SK-N-SH (cell line): ENCODE results near the gene TGM5. TPM values are rescaled to one million over a fixed set of nuclear protein-coding genes. Genes with fewer than 3 reads are reported as not detected.

Source experiments
- CTCF ChIA-PET: fragments of 300-600, 350-600 bp; formaldehyde crosslinking; extraction: SDS; loops from one replicate; lab custom pipeline; 2021; lab: Yijun Ruan, JAX
- POLR2A ChIA-PET: fragments of 350-600 bp; sonication (Branson Sonifier 250); formaldehyde crosslinking; extraction: SDS; loops from one replicate; lab custom pipeline; 2020; ENCODE audit warnings: antibody characterized with exemption, inconsistent platforms; lab: Yijun Ruan, JAX
- DNase-seq: peaks from one replicate; pipeline ENCODE4 v3.0.0; 2012
- H2AFZ ChIP-seq: fragments of 200-600 bp; sonication (generic); 2 replicates; pipeline ENCODE4 v1.8.1; 2016; ENCODE audit warnings: antibody characterized with exemption, mild to moderate bottlenecking, low read depth
- H3F3A ChIP-seq: fragments of 200-600 bp; sonication (generic); replicated peaks from 2 replicates; pipeline ENCODE3; 2016; ENCODE audit warnings: antibody characterized with exemption, mild to moderate bottlenecking; ENCODE audit not compliant: insufficient read depth
- H3K27ac ChIP-seq, 2 experiments: fragments of 200-500 bp in 1 of 2; fragments of 200-600 bp in 1 of 2; sonication (Bioruptor generic) in 1 of 2; sonication (generic), shearing (Covaris generic) in 1 of 2; 2 replicates each; pipeline versions ENCODE4 v1.5.1 to v1.6.1; 2014 to 2016; ENCODE audit warnings: low read depth in 2 of 2, inconsistent platforms in 1 of 2, low read length in 1 of 2, mild to moderate bottlenecking in 1 of 2, mixed read lengths in 1 of 2
- H3K27me3 ChIP-seq: fragments of 200-600 bp; sonication (generic), shearing (Covaris generic); 2 replicates; pipeline ENCODE4 v1.6.1; 2016; ENCODE audit warnings: mixed run types; ENCODE audit not compliant: insufficient read depth
- H3K36me3 ChIP-seq, 2 experiments: fragments of 200-500 bp in 1 of 2; fragments of 200-600 bp in 1 of 2; sonication (Bioruptor generic) in 1 of 2; sonication (generic) in 1 of 2; replicated peaks in 1 of 2; 2 replicates each; pipeline versions ENCODE3 to v1.5.1; 2014 to 2016; ENCODE audit warnings: low read length in 1 of 2, mild to moderate bottlenecking in 1 of 2; ENCODE audit not compliant: insufficient read depth in 2 of 2, control insufficient read depth in 1 of 2
- H3K4me1 ChIP-seq, 2 experiments: fragments of 200-500 bp in 1 of 2; fragments of 200-600 bp in 1 of 2; sonication (Bioruptor generic) in 1 of 2; sonication (generic), shearing (Covaris generic) in 1 of 2; 2 replicates each; pipeline versions ENCODE4 v1.5.1 to v1.6.1; 2014 to 2016; ENCODE audit warnings: low read depth in 1 of 2, low read length in 1 of 2, mixed run types in 1 of 2; ENCODE audit not compliant: insufficient read depth in 2 of 2, control insufficient read depth in 1 of 2
- H3K4me2 ChIP-seq: fragments of 200-600 bp; sonication (generic), shearing (Covaris generic); 2 replicates; pipeline ENCODE4 v1.6.1; 2017; ENCODE audit warnings: mixed run types
- H3K4me3 ChIP-seq, 2 experiments: fragments of 200-500 bp in 1 of 2; fragments of 200-600 bp in 1 of 2; sonication (Bioruptor generic) in 1 of 2; sonication (generic), shearing (Covaris generic) in 1 of 2; 2 replicates each; pipeline versions ENCODE4 v1.5.1 to v1.8.1; 2014 to 2016; ENCODE audit warnings: low read depth in 2 of 2, inconsistent platforms in 1 of 2, low read length in 1 of 2, mild to moderate bottlenecking in 1 of 2, mixed read lengths in 1 of 2, moderate library complexity in 1 of 2
- H3K79me2 ChIP-seq: fragments of 200-600 bp; sonication (generic); 2 replicates; pipeline ENCODE4 v1.8.1; 2017; ENCODE audit warnings: mild to moderate bottlenecking; ENCODE audit not compliant: insufficient read depth
- H3K9ac ChIP-seq: fragments of 200-600 bp; sonication (generic); 2 replicates; pipeline ENCODE4 v1.6.1; 2017; ENCODE audit warnings: mixed run types
- H3K9me2 ChIP-seq: fragments of 200-600 bp; sonication (generic); 2 replicates; pipeline ENCODE4 v1.6.1; 2017; ENCODE audit warnings: mixed run types
- H3K9me3 ChIP-seq: fragments of 200-600 bp; sonication (generic); 2 replicates; pipeline ENCODE4 v1.6.1; 2017; ENCODE audit warnings: mixed run types, mild to moderate bottlenecking, moderate library complexity
- H4K20me1 ChIP-seq: fragments of 200-600 bp; sonication (generic); 2 replicates; pipeline ENCODE4 v1.6.1; 2017; ENCODE audit warnings: mild to moderate bottlenecking, mixed run types; ENCODE audit not compliant: insufficient read depth
- CTCF ChIP-seq: fragments of 200-600 bp; sonication (generic); IDR thresholded peaks from 2 replicates; pipeline ENCODE4 v1.6.1; 2017; ENCODE audit warnings: antibody characterized with exemption, mild to moderate bottlenecking, moderate library complexity
- EP300 ChIP-seq, 2 experiments: IDR thresholded peaks; 2 replicates each; pipeline versions ENCODE4 v1.4.0 to v1.6.1; 2012; ENCODE audit warnings: borderline replicate concordance in 1 of 2, low read depth in 1 of 2, low read length in 1 of 2
- FOXM1 ChIP-seq: IDR thresholded peaks from 2 replicates; pipeline ENCODE4 v1.4.0; 2012; ENCODE audit warnings: low read depth, mild to moderate bottlenecking
- RAD21 ChIP-seq: IDR thresholded peaks from 2 replicates; pipeline ENCODE4 v1.6.1; 2012; ENCODE audit warnings: mild to moderate bottlenecking, low read length
- RXRA ChIP-seq: IDR thresholded peaks from 2 replicates; pipeline ENCODE4 v1.4.0; 2012; ENCODE audit warnings: low read depth, mild to moderate bottlenecking, borderline replicate concordance
- SIN3A ChIP-seq: IDR thresholded peaks from 2 replicates; pipeline ENCODE4 v1.6.1; 2012; ENCODE audit warnings: low read depth, mild to moderate bottlenecking, low read length, moderate library complexity, borderline replicate concordance
- SMC3 ChIP-seq: IDR thresholded peaks from 2 replicates; pipeline ENCODE4 v1.6.1; 2012; ENCODE audit warnings: low read depth, low read length, improper control_type of control experiment
- USF2 ChIP-seq: fragments of 150-350 bp; IDR thresholded peaks from 2 replicates; pipeline ENCODE4 v1.6.1; 2017; ENCODE audit warnings: antibody characterized with exemption, low read length, low read depth, borderline replicate concordance
- YY1 ChIP-seq: IDR thresholded peaks from 2 replicates; pipeline ENCODE4 v1.4.0; 2012; ENCODE audit warnings: low read depth, mild to moderate bottlenecking
- ZBTB33 ChIP-seq: IDR thresholded peaks from 2 replicates; pipeline ENCODE4 v1.4.0; 2012; ENCODE audit warnings: low read depth, borderline replicate concordance
- WGBS: methylation state at CpG from one replicate; pipeline ENCODE4 v1.1.6; 2017; ENCODE audit warnings: low lambda C conversion rate; 5-methylcytosine and 5-hydroxymethylcytosine counted together
- polyA plus RNA-seq, 3 experiments: library from polyadenylated mRNA; depleted of rRNA; stranded (reverse); fragments of >200 nt; gene quantifications; 2 replicates each; pipeline ENCODE4 v1.2.3, GENCODE V29; 2012
- TF ChIP-seq, protein P1 (sequence below): IDR thresholded peaks from 2 replicates; pipeline ENCODE4; 2012

The TGM5 gene
- polyA plus RNA-seq, 1 of the 3 experiments (the other 2 are of a cell fraction): not detected

DNA sequence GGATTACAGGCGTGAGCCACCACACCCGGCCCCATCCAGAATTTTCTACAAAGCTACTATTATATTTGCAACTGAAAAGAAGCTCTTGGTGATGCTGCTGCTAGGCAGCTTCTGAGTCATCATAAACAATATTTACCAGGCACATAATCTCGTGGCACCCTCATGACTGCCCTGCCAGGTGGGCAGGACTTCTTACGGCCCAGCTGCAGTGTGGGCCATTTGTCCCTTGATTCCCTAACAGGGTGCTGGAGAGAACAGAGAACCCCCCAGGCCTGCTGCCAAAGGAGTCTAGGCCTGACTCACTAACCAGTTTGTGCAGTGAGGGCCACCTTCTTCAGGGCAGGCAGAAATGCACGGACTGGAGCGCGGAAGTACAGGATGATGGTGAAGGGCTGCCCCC lies 50.8 kb downstream of the TGM5 start (continued):
- TF ChIP-seq, protein P1, sequence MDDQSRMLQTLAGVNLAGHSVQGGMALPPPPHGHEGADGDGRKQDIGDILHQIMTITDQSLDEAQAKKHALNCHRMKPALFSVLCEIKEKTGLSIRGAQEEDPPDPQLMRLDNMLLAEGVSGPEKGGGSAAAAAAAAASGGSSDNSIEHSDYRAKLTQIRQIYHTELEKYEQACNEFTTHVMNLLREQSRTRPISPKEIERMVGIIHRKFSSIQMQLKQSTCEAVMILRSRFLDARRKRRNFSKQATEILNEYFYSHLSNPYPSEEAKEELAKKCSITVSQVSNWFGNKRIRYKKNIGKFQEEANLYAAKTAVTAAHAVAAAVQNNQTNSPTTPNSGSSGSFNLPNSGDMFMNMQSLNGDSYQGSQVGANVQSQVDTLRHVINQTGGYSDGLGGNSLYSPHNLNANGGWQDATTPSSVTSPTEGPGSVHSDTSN: no peak

DNA sequence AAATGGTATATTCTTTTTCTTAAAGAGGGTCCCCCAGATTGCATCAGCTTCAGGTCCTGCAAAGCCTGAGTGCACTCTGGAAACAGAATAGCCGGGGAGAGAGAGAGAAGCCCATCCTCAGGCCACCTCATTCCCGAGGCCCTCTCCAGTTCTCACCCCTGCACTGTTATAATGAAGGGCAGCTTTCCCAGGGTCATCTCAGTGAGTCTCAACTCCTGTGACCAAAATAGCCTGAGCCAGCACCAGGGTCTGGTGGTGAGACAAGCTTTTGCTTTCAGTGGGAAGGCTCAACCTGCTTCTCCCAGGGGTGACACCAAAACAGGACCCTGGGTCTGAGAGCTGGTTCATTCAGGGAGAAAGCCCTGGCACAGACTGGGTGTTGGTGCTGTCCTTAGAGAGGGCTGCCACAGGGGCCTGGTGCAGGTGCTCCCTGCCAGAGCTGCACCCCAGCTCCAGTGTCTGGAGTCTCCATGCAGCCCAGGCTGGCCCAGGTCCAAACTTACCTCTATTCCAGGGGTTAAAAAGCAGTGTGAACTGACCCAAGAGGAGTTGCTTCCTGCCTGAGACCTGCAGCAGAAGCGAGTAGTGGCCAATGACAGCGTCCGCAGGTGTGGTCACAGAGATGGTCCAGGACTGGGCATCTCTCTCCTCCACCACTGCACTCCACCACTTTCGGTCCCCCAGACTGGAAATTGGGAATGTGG lies 52.0 kb downstream of the TGM5 start:
- H3K9me2 ChIP-seq: no peaks in the 10 kb centered on the region
- no peaks in the 10 kb centered on the region for H4K20me1 ChIP-seq
- TF ChIP-seq USF2: no peak
- no peak for TF ChIP-seq RXRA
- TF ChIP-seq CTCF: no peak
- TF ChIP-seq RAD21: no peak
- no peak for TF ChIP-seq FOXM1
- TF ChIP-seq SMC3: no peak
- TF ChIP-seq, protein P1: no peak
- no peak for TF ChIP-seq EP300 (IDR thresholded peaks at IDR 0.05; ENCODE audit: borderline replicate concordance in 1 of 2, low read depth in 1 of 2, low read length in 1 of 2)
- TF ChIP-seq SIN3A: no peak
- no peak for TF ChIP-seq ZBTB33
- TF ChIP-seq YY1: no peak
- no peak for DNase-seq
- no peak overlapping the region for H2AFZ ChIP-seq
- H3K27me3 ChIP-seq: peaks cover 8% of the 10 kb centered on the region; the same call in 1 of the 2 replicates
- H3K79me2 ChIP-seq: no peaks in the 10 kb centered on the region
- CTCF ChIA-PET: interaction anchor here (1.1 to 11.9 kb wide), 6 partner anchors 11 to 70 kb away, joined by 3 to 70 read pairs (median 14); partner anchors contain the start of gene CCNDBP1
- peaks cover 0 to 11% of the 10 kb centered on the region in 2 experiments; a peak in 1 of 4 replicates for H3K4me1 ChIP-seq
- H3K36me3 ChIP-seq: no peaks in the 10 kb centered on the region
- 74% methylated on average over 6 of the region's 6 CpGs for WGBS
- no peak overlapping the region for H3K4me2 ChIP-seq
- H3K4me3 ChIP-seq: no peak overlapping the region
- no peak overlapping the region for H3K9ac ChIP-seq
- H3F3A ChIP-seq: no peaks in the 10 kb centered on the region
- H3K9me3 ChIP-seq: no peaks in the 10 kb centered on the region
- H3K27ac ChIP-seq: no peak overlapping the region
- POLR2A ChIA-PET: no interaction called here
